Caco-2 (cell line): Measurements from ENCODE around the gene CATSPERZ. TPM values are rescaled to one million over a fixed set of nuclear protein-coding genes. Genes with fewer than 3 reads are reported as not detected.

Source experiments
- BruUV-seq: library from RNA; stranded (reverse); fragments of 400-500 nt; replicated peaks from 2 replicates; lab custom pipeline; 2021; lab: Mats Ljungman, UMichigan
- CTCF ChIA-PET: fragments of 300-600 bp; sonication (Branson Sonifier 250); formaldehyde crosslinking; loops from one replicate; lab custom pipeline; 2022; ENCODE audit warnings: antibody characterized with exemption; lab: Charles Lee
- POLR2A ChIA-PET: fragments of 300-600 bp; sonication (Branson Sonifier 250); formaldehyde crosslinking; loops from one replicate; lab custom pipeline; 2022; ENCODE audit warnings: antibody characterized with exemption; lab: Charles Lee
- DNase-seq, 2 experiments: peaks; one replicate each; pipeline versions ENCODE4 v3.0.0 to v3.0.0-alpha.2; 2020 to 2022
- H3K27me3 ChIP-seq: replicated peaks from 2 replicates; pipeline ENCODE4 v1.6.0; 2011; ENCODE audit warnings: low read length; ENCODE audit not compliant: control insufficient read depth, insufficient read depth
- H3K36me3 ChIP-seq: 2 replicates; pipeline ENCODE4 v1.5.1; 2011; ENCODE audit warnings: low read length; ENCODE audit not compliant: control insufficient read depth, insufficient read depth
- H3K4me1 ChIP-seq: fragments of 250-450 bp; sonication (Bioruptor Pico); 2 replicates; pipeline ENCODE4 v1.5.1; 2020; ENCODE audit warnings: mild to moderate bottlenecking
- H3K4me3 ChIP-seq: 2 replicates; pipeline ENCODE4 v1.5.1; 2011; ENCODE audit warnings: low read depth, mild to moderate bottlenecking, control low read depth, low read length
- H3K9me3 ChIP-seq: fragments of 250-450 bp; sonication (Bioruptor Pico); 2 replicates; pipeline ENCODE4 v1.5.1; 2020; ENCODE audit warnings: mild to moderate bottlenecking, moderate library complexity
- H3K27ac Mint-ChIP-seq: one replicate; pipeline ENCODE4 v1.8.0; 2022; ENCODE audit warnings: mixed read lengths; ENCODE audit not compliant: unreplicated experiment
- H3K27me3 Mint-ChIP-seq: one replicate; pipeline ENCODE4 v1.8.0; 2022; ENCODE audit warnings: mixed read lengths; ENCODE audit not compliant: insufficient read depth, unreplicated experiment
- H3K36me3 Mint-ChIP-seq: one replicate; pipeline ENCODE4 v1.8.0; 2022; ENCODE audit warnings: mild to moderate bottlenecking, mixed read lengths; ENCODE audit not compliant: insufficient read depth, unreplicated experiment
- H3K4me1 Mint-ChIP-seq: one replicate; pipeline ENCODE4 v1.8.0; 2022; ENCODE audit warnings: low read depth, mixed read lengths; ENCODE audit not compliant: unreplicated experiment
- H3K4me3 Mint-ChIP-seq: one replicate; pipeline ENCODE4 v1.8.0; 2022; ENCODE audit warnings: mild to moderate bottlenecking, moderate library complexity, mixed read lengths; ENCODE audit not compliant: unreplicated experiment
- H3K9me3 Mint-ChIP-seq: one replicate; pipeline ENCODE4 v1.8.0; 2022; ENCODE audit warnings: mixed read lengths; ENCODE audit not compliant: unreplicated experiment
- intact Hi-C: fragments of 100-400 bp; cut with micrococcal nuclease; formaldehyde crosslinking; loops from one replicate; pipeline ENCODE4 v1.10.0; 2022; ENCODE audit not compliant: unreplicated experiment
- total RNA-seq: library from RNA; stranded (reverse); gene quantifications from 2 replicates; pipeline ENCODE4 v1.2.3, GENCODE V29; 2022
- TF ChIP-seq, protein P1 (sequence below), 2 experiments: fragments of 200-600 bp in 1 of 2; IDR thresholded peaks; 1 replicate in 1 of 2; 2 replicates in 1 of 2; pipeline versions ENCODE4 v1.5.1 to v1.8.0; 2011 to 2022; ENCODE audit warnings: antibody characterized with exemption in 1 of 2, control low read depth in 1 of 2, inconsistent platforms in 1 of 2, low read depth in 1 of 2, low read length in 1 of 2, mild to moderate bottlenecking in 1 of 2, moderate library complexity in 1 of 2; ENCODE audit not compliant: insufficient read depth in 1 of 2, severe bottlenecking in 1 of 2, unreplicated experiment in 1 of 2

Gene CATSPERZ
- total RNA-seq, 1 experiment from 2014 or later: 12.8 TPM

DNA sequence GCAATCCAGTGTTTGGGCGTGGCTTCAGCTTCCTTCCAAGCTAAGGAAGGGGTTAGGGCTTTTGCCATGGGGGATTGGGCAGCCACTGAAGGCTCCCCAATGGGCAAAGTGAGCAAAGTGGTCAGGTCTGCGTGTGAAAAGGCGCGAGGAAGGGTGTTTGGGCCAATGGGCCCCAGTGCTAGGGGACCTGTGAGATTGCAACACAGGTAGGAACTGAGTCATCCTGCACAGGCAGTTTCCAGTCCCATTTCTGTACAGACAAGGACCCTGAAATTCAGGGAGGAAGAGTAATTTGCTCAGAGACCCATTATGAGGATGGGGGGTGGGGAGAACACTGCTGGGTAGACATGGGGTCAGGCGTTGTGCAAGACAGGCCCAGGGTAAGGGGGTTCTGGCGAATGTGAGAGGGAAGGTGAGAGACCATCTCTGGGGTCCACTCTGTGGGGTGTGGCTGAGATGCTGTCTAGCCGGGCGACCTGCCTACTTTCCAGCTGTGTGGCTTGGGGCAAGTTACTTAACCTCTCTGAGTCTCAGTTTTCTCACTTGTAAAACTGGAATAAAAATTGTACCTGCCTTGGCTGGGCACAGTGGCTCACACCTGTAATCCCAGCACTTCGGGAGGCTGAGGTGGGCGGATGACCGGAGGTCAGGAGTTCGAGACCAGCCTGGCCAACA lies 47.2 kb downstream of the CATSPERZ start:
- H3K36me3 ChIP-seq: no peaks in the 10 kb centered on the region
- no peak for DNase-seq
- H3K27me3 Mint-ChIP-seq: no peaks in the 10 kb centered on the region
- TF ChIP-seq, protein P1, sequence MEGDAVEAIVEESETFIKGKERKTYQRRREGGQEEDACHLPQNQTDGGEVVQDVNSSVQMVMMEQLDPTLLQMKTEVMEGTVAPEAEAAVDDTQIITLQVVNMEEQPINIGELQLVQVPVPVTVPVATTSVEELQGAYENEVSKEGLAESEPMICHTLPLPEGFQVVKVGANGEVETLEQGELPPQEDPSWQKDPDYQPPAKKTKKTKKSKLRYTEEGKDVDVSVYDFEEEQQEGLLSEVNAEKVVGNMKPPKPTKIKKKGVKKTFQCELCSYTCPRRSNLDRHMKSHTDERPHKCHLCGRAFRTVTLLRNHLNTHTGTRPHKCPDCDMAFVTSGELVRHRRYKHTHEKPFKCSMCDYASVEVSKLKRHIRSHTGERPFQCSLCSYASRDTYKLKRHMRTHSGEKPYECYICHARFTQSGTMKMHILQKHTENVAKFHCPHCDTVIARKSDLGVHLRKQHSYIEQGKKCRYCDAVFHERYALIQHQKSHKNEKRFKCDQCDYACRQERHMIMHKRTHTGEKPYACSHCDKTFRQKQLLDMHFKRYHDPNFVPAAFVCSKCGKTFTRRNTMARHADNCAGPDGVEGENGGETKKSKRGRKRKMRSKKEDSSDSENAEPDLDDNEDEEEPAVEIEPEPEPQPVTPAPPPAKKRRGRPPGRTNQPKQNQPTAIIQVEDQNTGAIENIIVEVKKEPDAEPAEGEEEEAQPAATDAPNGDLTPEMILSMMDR (IDR thresholded peaks at IDR 0.05; ENCODE audit: insufficient read depth in 1 of 2, low read depth in 1 of 2, low read length in 1 of 2, severe bottlenecking in 1 of 2, unreplicated experiment in 1 of 2): no peak
- ChIA-PET CTCF (no interaction called here), POLR2A (interaction anchor here (0.7 kb wide), 1 partner anchor 36 kb away, joined by 7 read pairs; no protein-coding TSS in a partner anchor)
- no peaks in the 10 kb centered on the region for H3K27me3 ChIP-seq
- peaks cover 6% of the 10 kb centered on the region for H3K4me1 Mint-ChIP-seq
- H3K27ac Mint-ChIP-seq: no peak overlapping the region
- no peaks in the 10 kb centered on the region for H3K4me1 ChIP-seq
- H3K9me3 Mint-ChIP-seq: no peaks in the 10 kb centered on the region
- no peak overlapping the region for H3K4me3 Mint-ChIP-seq
- H3K9me3 ChIP-seq: no peaks in the 10 kb centered on the region
- BruUV-seq: no TSS peak
- intact Hi-C loops: no loop called here
- no peak overlapping the region for H3K4me3 ChIP-seq
- H3K36me3 Mint-ChIP-seq: no peaks in the 10 kb centered on the region

DNA sequence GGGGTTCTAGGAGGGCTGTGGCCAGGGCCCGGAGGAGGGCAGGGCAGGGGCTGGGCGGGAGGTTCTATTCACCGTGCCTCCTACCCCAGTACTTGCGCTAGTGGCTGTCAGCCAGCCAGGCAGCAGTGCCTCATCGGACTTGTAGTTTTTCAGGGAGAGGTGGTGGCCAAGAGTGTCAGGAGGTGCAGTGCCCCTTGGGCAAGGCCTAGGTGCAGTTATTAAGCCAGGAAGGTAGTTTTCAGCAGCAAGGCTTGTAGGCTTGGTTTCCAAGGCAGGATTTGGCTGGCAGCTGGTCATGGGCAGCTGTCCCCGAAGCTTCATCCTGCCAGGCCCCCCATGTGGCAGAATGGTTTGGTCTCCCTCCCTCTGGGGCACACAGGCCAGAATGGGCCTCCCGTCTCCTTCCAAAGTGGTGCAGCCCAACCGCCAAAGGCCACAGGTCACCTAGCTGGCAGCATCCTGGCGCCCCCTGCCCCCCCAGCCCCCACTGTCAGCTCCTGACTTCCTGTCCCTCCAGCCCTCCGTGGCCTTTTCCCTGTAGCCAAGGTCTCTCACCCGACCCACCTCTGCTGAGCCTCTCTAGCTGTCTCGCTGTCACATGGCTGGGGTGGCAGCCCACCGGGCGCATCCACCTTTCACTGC lies 48.3 kb downstream of the CATSPERZ start:
- H3K27me3 ChIP-seq: no peaks in the 10 kb centered on the region
- BruUV-seq: no TSS peak
- no peaks in the 10 kb centered on the region for H3K27me3 Mint-ChIP-seq
- H3K27ac Mint-ChIP-seq: no peak overlapping the region
- POLR2A ChIA-PET: interaction anchor here (0.7 to 1.6 kb wide), 2 partner anchors 31 to 37 kb away, joined by 7 to 8 read pairs; partner anchors contain the start of genes PRDX5 and TRMT112
- no peaks in the 10 kb centered on the region for H3K9me3 ChIP-seq
- H3K9me3 Mint-ChIP-seq: no peaks in the 10 kb centered on the region
- H3K4me1 Mint-ChIP-seq: peaks cover 6% of the 10 kb centered on the region
- H3K36me3 Mint-ChIP-seq: no peaks in the 10 kb centered on the region
- H3K4me3 ChIP-seq: no peak overlapping the region
- CTCF ChIA-PET: interaction anchor here (0.7 to 1.9 kb wide), 2 partner anchors 31 to 39 kb away, joined by 6 to 7 read pairs; partner anchors contain the start of genes PRDX5 and TRMT112
- no peaks in the 10 kb centered on the region for H3K4me1 ChIP-seq
- intact Hi-C loops: no loop called here
- TF ChIP-seq, protein P1 (IDR thresholded peaks at IDR 0.05; ENCODE audit: insufficient read depth in 1 of 2, low read depth in 1 of 2, low read length in 1 of 2, severe bottlenecking in 1 of 2, unreplicated experiment in 1 of 2): no peak
- H3K4me3 Mint-ChIP-seq: no peak overlapping the region
- DNase-seq: no peak
- no peaks in the 10 kb centered on the region for H3K36me3 ChIP-seq

DNA sequence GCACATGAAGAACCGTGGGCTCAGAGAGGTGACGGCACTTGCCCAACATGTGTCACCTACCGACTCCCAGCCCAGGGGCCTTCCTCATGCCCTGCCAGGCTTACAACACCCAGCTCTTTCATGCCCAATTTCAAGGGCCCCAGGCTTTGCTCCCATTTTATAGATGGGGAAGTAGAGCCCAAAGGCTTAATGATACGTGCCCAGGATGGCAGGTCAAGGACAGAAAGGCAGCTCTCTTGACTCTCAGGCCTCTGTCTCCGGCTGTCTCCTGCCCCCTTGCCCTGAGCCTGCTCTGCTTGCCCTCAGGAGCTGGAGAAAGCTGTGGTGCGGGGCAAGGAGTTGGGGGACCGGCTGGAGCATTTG lies 48.8 kb downstream of the CATSPERZ start:
- POLR2A ChIA-PET: interaction anchor here (1.6 kb wide), 1 partner anchor 31 kb away, joined by 8 read pairs; the partner anchor contains the start of genes PRDX5 and TRMT112
- DNase-seq: no peak
- peaks cover 6% of the 10 kb centered on the region for H3K4me1 Mint-ChIP-seq

More for the DNA sequence above, 48.8 kb downstream of the CATSPERZ start:
- intact Hi-C loops: no loop called here
- Mint-ChIP-seq H3K9me3 (no peaks in the 10 kb centered on the region), H3K27ac (no peak overlapping the region), H3K4me3 (no peak overlapping the region), H3K36me3 (no peaks in the 10 kb centered on the region), H3K27me3 (no peaks in the 10 kb centered on the region)
- CTCF ChIA-PET: interaction anchor here (1.9 kb wide), 1 partner anchor 31 kb away, joined by 6 read pairs; the partner anchor contains the start of genes PRDX5 and TRMT112
- no TSS peak for BruUV-seq
- TF ChIP-seq, protein P1 (IDR thresholded peaks at IDR 0.05; ENCODE audit: insufficient read depth in 1 of 2, low read depth in 1 of 2, low read length in 1 of 2, severe bottlenecking in 1 of 2, unreplicated experiment in 1 of 2): no peak
- Histone ChIP-seq H3K9me3 (no peaks in the 10 kb centered on the region), H3K36me3 (no peaks in the 10 kb centered on the region), H3K4me1 (no peaks in the 10 kb centered on the region), H3K27me3 (no peaks in the 10 kb centered on the region), H3K4me3 (no peak overlapping the region)
